Endometrium (tissue), 2 donors: ENCODE data around the gene ADGRA1.
A peak's percentile ranks its signal among the peaks of the same experiment; 100 is the strongest.
"Not testable (repeated sequence)": the region's sequence is repeated elsewhere in the genome, so short reads cannot be mapped to it uniquely, and the experiment has no call there.

ENCODE experiments used
- FAIRE-seq: peaks from 2 replicates; lab custom pipeline; 2012; peaks lifted over from hg19 to GRCh38; lab: Jason Lieb, UNC
- donor health status: control.
- donor health status: control.

ADGRA1 gene

GRCh38 chr10:133143546-133143945 is 55.8 kb downstream of the ADGRA1 start:
- FAIRE-seq = no peak

DNA sequence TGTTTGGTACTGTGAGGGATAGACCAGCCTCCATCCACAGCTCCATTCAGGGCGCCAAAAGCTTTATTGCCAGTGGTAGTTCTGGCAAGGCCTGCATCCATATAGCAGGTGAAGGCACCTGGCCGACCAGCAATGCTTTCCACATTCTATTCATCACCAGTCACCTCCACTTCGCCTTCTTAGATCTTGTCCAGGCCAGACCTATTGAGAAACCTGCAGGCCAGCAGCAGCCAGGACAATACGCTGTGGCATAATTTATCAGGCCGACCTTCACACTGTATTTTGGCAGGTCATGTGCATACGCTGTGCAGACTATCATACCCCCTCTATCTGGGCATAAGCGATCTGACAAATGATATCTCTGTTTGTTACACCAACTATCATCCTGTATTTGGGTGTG is 57.0 kb downstream of the ADGRA1 start:
- no peak for FAIRE-seq

DNA sequence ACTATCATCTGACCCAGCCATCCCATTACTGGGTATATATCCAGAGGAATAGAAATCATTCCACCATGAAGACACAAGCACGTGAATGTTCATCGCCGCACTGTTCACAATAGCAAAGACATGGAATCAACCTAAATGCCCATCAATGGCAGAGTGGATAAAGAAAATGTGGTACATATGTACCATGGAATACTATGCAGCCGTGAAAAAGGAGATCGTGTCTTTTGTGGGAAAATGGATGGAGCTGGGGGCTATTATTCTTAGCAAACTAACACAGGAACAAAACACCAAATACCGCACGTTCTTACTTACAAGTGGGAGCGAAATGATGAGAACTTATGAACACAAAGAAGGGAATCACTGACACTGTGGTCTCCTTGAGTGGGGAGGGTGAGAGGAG is 62.5 kb downstream of the ADGRA1 start:
- FAIRE-seq = no peak

DNA sequence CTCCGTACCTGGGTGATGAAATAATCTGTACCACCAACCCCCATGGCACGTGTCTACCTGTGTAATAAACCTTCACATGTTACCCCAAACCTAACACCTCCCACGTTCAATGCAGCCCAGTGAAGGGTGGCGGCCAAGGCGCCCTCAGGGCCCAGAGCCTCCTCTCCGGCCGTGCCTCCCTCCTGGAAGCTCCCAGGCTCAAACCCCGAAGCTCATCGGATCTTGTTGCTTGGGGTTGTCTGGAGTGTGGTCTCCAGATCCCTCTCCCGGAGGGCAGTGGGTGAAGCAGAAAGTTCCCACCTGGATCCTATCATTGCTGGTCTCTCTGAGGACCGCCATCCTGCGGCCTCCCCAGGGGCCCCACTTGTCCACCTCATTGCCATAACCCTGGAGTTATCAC is 62.9 kb downstream of the ADGRA1 start:
- FAIRE-seq = no peak

GRCh38 chr10:133151071-133151470 is 63.3 kb downstream of the ADGRA1 start:
- FAIRE-seq = not testable (repeated sequence)

- no peak for FAIRE-seq
These were observed 63.8 kb downstream of the ADGRA1 start for GRCh38 chr10:133151543-133151972.

- no peak for FAIRE-seq
These were observed 66.7 kb downstream of the ADGRA1 start for GRCh38 chr10:133154411-133154810.

DNA sequence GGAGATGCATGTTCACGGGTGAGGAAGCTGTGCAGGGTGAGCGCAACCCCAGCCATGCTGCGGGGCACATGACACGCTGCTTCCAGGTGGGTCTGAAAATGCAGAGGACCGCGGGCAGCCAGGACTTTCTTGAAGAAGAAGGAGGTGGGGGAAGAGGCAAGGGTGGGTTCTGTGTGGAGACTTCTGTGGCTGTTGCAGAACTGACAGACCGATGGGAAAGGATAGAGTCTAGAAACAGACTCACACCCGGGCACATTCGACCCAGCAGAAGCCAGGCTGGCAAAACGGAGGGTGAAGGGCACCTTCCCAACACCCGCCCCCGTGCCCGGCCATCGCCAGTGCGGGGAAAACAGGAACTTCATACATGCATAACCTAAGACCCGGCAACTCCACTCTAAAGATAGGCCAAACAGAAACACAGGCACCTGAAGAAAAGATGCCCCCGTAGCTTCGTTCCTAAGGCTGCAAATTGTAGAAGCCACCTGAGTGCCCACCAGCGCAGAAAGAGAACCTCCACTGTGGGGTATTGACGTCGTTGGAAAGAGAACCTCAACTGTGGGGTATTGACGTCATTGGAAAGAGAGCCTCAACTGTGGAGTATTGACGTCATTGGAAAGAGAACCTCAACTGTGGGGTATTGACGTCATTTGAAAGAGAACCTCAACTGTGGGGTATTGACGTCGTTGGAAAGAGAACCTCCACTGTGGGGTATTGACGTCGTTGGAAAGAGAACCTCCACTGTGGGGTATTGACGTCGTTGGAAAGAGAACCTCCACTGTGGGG is 67.5 kb downstream of the ADGRA1 start:
- no peak for FAIRE-seq

- FAIRE-seq = peak; percentile 35
These were observed 69.2 kb downstream of the ADGRA1 start for GRCh38 chr10:133156674-133157579.

DNA sequence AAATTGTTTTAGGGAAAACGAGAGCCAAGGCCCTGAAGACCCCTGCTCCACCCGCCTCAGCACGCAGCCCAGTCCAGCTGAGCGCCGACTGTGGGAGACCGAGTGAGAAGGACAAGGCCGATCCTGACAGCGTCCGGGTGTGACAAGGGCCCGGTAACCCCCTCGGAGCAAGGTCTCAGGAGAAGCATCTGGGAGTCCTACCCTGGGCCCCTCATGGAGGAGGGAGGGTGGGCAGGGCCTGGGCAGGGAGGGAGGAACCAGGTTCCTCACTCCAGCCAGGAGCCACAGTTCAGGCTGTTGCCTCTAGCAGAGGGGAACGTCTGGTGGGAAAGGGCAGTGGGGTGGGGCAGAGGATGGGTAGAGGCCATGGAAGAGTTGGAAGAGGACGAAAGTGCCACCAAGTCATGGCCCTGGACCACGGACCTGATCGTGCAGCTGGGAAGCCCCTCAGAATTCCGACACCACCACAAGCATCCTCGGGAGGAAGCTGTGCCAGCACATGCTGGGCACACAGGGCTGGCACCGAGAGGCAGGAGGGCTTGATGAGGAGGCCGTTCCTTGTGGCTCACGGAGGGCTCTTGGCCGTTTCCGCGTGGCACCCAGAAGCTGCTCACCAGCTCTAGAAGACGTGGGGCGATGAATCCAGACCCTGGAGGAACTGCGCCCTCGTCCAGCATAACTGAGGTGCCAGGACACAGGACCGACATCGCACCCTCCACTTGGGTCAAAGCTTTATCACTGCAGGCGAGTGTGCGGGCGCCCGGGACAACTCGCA is 70.1 kb downstream of the ADGRA1 start:
- FAIRE-seq = no peak

- no peak for FAIRE-seq
These were observed 70.7 kb downstream of the ADGRA1 start for GRCh38 chr10:133158437-133158755.

DNA sequence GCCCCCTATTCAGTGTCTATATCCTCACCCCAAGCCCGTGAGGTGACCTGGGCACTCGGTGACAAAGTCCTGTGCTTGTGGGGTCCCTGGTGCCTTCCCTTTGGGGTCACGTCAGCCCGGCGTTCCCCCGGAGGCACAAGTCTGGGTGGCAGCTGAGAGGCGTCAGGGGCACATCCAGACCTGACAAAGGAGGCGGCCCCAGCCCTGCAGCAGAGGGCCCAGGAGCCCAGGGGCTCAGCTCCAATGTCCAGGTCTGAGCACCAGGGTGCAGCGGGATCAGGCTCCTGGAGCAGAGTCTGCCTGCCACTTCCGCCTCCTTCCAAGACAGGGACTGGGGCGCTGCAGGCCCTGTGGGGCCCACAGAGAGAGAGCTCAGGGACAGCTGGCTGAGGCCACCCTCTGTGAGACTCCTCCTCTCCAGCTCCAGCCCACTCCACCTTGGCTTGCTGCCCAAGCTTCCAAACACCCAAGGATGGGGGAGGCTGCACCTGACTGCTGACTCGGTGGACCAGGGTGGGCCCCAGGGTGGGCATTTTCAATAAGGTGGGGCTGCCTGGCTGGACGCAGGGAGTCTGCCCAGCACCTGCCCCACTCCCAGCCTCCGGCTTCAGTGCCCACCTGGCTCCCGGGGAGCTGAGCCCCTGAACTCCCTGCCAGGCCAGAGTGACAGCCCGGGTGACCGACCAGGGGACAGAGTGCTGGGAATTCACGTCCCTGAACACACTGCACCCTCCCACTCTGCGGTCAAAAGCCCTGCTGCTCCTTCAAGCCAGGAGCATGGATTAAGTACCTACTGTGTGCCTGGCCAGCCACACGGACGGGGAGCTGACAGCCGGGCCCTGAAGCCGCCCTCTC is 71.3 kb downstream of the ADGRA1 start:
- FAIRE-seq = no peak

DNA sequence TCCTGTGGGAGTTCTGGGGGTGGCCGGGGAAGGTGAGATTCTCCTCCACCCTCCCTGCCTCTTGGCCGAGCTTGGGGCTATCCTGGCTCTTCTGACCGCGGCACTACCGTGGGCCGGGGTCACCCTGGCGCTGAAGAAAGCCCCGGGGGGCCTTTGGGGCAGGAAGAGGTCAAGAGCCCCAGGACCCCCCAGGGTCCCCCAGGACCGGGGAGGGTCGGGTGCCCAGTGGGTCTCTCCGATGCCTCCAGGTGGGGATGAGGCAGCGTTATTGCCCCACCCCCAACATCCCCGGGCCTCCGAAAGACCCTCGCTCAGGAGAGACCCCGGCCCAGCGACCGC is 71.9 kb downstream of the ADGRA1 start:
- FAIRE-seq = no peak

GRCh38 chr10:133159950-133160825 is 72.5 kb downstream of the ADGRA1 start, which contains the start of gene KNDC1:
Gene KNDC1, plus strand, starts transcription at chr10:133160219. Its CDS starts 249 bp downstream, at chr10:133160468.
- FAIRE-seq = no peak

DNA sequence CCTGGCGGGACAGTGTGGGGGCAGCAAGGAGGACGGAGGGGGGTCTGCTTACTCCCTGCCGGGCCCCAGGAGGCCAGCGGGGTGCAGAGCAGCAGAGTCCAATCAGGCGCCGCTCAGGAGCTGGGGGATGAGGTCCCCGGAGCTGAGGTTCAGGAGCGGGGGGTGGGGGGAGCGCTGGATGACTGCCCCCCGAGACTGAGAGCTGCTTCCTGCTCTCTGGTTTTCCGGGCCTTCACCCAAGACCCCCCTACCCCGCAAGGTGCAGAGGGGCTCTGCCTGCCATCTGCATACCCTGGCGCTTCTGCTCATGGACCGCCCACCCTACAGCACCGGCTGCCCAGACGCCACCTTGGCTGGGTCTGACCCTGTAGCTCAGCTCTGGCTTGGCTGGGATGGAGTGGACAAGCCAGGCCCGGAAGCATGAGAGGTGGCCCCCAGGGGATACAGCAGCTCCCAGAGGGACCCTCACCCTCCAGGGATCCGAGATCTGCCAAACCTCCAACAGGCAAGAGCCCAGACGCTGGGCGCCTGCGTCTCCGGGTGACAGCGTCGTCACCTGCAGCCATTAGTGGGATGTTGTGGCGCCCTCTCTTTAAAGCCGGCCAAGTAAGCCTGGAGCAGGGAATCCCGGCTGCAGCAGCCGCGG is 73.2 kb downstream of the ADGRA1 start:
- no peak for FAIRE-seq

GRCh38 chr10:133161486-133162109 is 73.9 kb downstream of the ADGRA1 start:
- no peak for FAIRE-seq

GRCh38 chr10:133162178-133162909 is 74.6 kb downstream of the ADGRA1 start:
- no peak for FAIRE-seq

DNA sequence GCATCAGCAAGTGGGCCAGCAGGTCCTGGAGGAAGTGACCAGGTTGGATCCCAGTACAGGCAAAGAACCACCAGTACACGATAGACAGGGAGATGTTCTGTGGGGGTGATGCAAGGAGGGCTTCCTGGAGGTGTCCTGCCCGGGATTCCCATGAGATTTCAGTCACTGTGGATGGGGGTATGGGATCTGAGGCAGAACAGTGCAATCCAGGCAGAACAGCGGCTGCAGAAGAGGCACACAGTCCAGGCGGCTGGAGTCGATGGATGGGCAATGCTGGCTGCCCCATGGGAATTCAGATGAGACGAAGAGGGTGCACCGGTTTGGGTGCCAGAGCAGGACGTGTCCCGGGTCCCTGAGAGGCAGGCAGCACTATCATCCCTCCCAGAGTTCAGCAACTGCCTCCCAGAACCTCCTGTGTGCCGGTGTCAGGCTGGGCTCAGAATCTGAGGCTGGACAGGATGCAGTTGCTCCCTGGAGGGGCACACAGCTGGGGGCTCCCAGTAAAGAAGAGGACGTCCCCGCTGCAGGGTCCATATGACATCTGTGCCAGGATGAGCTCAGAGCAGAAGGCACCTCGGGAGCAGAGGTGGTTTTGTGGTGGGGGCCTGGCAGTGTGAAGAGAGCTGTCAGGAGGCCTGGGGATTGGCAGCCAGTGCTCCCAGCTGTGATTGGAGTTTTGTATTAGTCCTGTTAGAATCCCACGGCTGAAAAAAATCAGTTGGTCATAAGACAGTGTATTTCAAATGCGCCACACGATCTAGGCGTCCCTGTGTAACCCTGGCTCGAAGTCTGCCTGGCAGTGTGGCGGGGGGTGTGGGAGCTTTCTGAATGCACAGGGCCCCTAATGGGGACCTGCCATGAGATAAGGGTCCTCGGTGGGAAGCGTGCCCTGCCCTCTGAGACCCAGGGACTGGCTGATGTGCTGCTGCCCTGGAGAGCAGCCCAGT is 75.5 kb downstream of the ADGRA1 start:
- no peak for FAIRE-seq
